GM19324 (cell line): ENCODE measurements around the gene DAPL1.
"Not testable (repeated sequence)": the region's sequence is repeated elsewhere in the genome, so short reads cannot be mapped to it uniquely, and the experiment has no call there.

ENCODE experiments used
- ATAC-seq: cut with Tn5 transposase; IDR thresholded peaks from one replicate; pipeline ENCODE4 v1.9.1; 2021; ENCODE audit warnings: mild to moderate bottlenecking, moderate library complexity; ENCODE audit not compliant: unreplicated experiment, low FRiP score

Gene DAPL1

DNA sequence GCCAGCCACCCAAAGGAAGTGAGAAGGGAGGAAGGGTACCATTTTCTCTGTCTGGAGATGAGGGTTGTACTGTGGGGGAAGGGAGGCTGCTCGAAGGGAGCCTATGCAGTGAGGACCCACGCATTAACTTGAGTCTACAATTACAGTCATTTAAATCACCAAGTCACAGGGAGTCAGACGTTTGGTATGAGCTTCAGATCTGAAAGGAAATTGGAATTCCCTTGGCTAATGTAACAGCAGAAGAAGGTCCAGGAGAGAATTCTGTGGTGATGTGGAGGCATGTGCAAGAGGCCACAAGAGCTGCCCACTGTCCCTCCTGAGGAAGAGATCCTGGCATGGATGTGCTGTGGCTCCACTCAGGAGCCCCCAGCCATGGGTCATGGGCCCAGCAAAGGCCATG is 22.5 kb downstream of the DAPL1 start:
- no peak for ATAC-seq

DNA sequence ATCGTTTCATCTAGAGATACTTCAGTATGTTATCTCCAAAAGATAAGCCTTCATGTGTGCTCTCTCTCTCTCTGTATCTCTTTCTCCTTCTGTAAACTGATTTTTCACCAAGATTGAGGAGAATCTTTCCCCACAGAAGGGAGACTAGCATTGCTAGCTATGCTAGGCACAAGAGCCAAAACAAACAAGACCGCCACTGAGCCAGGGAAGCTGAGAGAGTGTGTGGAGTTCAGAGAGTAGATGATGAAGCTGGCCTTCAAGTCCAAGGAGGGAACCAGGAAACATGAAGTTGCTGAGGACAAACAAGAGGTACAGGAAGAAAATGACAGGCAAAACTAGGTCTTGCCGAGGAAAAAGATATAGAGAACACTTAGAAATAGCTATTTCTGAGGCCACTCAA is 23.4 kb downstream of the DAPL1 start:
- no peak for ATAC-seq

DNA sequence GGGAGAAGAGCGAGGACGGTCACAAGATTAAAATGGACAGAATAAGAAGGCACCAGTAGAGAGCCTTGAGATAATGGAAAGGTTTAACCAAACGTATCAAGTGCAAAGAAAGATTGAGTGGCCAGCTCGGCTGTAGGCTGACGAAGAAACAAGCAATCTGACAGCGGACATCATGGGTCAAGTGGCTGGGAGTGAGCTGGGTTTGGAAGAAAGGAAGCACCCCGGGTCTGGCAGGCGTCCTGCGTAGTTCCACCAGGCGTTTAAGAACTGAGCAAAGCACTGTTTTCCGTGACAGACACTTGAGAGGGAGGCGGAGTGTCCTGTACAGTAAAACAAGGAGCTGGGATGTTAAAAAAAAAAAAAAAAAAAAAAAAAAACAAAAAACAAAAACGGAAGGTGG is 27.1 kb downstream of the DAPL1 start:
- no peak for ATAC-seq

DNA sequence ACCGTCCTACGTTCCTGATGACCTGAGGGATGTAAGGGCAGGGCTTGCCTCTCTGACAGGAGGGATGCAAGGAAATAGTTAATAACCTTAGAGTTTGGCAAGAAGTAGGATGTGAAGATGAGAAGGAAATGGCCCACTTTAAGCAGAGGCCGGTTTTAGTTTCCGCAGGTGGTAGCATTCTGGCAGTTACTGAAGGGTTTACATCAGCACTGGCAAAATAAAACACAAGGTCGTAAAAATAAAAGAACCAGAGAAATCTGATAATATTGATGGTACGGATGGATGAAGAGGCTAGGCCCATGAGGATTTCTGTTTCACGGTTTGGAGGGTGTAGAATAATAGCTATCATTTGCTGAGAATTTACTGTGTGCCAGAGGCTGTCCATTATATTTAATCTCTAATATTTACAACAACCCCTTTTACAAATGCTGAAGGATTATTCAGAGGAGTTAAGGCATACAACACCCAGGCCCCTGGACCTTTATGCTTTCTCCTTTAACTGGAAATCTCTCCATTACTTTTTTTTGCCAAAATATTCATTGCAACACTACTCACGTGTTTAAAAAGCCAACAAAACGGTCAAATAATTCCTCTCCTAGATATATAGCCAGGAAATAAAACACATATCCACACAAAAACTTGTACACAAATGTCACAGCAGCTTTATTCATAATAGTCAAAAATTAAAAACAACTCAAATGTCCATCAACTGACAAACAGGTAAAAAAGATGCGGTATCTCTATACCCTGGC is 28.5 kb downstream of the DAPL1 start:
- no peak for ATAC-seq

DNA sequence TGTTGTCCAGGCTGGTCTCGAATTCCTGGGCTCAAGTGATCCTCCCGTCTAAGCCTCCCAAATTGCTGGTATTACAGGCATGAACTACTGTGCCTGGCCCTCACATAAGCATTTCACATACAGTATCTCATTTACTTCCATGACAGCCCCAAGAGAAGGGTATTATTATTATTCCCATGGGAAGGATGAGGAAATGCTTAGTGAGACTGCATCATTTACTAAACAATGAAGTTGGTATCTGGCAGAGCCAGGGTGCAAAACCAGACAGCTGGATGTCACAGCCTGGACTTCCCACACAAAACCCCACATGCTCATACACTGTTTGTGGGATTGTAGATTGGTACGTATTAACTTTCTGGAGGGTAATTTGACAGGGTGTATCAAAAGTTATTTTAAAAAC is 29.9 kb downstream of the DAPL1 start:
- ATAC-seq, result no peak

DNA sequence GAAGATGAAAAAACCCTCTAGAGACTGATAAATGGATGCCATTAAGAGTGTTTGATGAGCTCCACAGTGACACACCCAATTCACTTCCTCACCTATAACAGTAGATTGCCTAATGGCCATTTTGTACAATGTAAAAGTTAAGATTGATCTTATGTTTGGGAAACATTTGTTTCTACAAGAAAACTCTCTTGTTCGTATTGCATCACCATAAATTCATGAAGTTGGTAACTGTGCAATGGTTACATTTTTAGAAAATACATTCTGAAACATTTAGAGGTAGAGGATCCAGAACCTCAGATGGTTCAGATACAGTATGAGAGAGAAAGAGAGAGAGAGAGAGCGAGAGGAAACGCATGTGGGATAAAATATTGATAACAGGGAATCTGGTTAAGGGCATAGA is 31.8 kb downstream of the DAPL1 start:
- ATAC-seq, result no peak

DNA sequence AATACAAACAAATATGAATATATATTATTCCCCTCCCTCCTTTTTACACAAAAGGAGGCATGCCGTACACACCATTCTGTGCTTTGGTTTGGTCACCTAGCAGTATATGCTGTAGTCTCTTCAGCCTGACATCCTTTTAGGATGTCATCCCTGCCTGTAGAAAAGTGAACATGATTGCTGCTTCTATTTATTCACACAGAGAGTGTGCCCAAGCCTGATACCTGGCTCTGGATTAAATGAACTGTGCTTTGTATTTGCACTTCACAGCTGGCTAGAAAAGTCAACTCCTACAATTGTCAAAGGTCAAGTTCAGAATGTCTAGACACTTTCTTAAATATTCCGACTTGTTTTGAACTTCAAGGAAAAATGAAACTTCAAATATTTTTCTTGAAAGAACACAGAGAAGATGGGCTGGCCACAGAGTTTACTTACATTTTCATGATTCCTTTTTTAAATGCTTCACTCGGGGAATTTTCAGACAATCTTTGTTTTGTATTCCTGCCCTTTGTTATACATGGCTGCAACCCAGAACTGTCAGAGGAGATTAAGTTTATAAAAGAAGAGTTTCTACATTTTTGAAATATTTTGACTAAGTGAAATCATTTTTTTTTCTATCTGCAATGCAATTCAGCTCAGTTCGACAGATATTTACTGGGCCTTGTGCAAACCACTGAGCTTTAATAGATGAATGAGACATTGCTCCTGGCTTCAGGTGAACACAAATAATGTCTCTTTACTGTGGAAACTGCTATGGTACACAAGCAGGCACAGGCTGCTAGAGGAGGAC is 33.5 kb downstream of the DAPL1 start:
- no peak for ATAC-seq

DNA sequence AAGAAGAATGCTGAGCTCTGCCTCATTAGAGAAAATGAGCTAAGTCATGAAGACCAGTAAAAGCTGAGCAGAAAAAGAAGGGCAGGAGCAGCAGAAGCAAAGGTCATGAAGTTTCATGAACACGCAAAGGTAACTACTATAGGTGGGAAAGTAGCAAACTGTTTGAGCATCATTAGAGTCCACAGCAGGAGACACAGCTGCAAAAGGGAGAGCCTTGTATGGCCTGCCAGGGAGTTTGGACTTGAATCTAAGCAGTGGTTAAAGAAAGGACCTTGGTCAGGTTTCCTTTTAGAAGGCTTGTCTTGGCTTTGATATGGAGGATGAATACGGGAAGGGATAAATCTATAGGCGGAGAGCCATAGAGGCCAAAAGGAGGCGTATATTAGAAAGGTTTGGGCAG is 34.0 kb downstream of the DAPL1 start:
- ATAC-seq, result no peak

DNA sequence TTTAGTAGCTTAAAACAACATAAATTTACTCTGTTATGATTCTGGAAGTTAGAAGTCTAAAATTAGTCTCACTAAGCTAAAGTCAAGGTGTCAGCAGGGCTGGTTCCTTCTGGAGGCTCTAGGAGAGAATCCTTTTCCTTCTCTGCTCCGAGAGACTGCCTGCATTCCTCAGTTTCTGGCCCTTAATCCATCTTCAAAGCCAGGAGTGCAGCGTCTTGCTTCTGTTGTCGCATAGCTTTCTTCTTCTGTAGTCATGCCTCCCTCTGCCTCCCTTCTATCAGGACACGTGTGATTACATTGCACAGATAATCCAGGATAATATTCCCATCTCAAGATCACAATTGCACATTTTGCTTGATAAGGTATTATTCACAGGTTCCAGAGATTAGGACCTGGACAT is 35.1 kb downstream of the DAPL1 start:
- no peak for ATAC-seq

DNA sequence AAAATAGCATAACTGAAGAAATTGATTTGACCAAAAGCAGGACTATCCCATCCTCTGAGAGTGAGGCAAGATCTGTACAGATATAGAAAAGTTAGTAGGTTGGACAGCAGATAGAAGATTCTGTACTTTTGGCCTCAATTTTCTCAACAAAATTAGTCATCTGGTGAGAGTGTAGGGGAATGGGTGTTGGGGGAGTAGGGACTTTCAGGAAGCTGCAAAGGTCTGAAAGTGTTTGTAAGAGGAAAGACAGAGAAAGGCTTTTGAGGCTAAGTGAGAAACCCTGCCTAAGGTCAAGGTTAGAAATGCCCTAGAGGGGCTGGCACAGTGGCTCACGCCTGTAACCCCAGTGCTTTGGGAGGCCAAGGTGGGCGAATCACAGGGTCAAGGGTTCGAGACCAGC is 40.3 kb downstream of the DAPL1 start:
- ATAC-seq, result no peak

DNA sequence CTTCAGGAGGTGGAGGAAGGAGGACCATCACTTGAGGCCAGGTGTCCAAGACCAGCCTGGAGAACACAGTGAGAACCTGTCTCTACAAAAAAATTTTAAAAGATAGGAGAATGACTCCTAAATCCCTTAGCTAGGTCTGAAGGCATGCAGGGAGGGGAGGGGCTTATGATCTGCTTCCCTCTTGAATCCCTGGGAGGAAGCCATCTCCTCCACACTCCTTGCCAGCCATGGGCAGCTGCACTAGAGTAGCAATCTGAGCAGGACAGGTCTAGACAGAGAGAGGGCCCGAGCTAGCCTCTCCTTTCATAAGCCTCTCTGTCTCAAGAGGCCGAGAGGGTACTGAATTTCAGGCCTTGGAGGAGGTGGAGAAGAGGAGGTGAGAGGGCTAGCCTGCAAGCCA is 42.5 kb downstream of the DAPL1 start:
- no peak for ATAC-seq

DNA sequence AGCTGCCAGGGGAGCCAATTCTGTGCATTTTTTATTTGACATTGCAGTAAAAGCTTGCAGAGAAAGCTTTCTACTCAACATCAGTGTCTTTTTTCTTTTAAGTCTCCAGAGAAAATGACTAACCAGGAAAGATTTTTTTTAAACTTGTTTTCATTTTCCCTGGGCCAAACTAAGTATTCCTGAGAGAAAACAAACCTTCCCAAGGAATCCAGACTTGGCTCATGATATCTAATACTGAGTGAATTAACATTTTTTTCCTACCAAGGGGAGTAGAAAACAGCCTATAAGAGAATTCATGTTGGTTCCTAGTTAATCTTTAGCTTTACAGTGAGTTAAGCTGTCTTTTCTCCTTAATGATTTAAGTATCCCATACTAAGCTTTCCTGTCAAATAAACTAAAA is 46.7 kb downstream of the DAPL1 start:
- no peak for ATAC-seq

DNA sequence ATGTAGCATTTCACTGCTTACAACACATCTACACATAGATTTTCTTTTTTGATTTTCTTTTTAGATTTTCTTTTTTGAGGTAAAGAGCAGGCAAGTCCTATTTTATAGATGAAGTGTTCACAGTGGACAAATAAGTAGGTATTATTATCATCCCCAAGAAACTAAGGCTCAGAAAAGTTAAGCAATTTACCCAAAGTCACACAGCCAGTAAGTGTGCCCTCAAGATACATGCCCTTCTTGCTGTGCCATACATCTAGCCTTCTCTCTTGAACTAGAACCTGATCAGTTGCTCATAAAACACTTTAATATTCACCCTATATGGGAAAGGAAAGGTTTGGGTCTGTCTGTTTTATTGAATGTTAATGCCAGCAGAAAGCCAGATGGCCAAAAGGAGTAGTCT is 50.3 kb downstream of the DAPL1 start:
- ATAC-seq, result no peak

DNA sequence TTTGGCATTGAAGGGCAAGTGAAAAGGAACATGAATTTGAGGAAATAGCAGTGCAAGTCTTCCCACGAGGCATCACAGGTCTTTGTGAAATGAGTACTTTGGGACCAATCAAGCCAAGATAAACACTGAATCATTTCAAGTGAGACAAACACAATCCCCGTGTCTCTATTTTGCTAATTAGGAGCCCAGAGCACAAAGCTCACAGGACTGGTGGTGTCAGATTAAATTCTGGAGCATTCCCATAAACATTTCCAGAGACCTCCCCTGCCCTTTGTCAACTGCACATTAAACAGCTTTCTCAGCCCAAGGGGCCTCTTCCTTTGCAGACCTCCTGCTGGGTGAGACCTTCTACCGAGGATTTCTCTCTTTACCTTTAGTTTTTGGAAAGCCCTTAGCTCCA is 50.7 kb downstream of the DAPL1 start:
- no peak for ATAC-seq

DNA sequence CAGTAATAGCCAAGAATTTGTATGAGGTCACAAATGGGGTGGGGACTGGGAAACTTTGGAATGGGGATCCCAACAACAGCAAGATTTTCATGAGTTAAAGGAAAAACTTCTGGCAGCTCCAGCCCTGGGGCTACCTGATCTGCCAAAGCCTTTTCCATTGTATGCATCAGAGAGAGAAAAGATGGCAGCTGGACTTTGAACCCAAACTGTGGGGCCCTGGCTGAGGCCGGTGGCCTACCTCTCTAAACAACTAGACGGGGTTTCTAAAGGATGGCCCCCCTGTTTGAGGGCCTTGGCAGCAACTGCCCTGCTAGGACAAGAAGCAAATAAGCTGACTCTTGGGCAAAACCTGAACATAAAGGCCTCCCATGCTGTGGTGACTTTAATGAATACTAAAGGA is 52.4 kb downstream of the DAPL1 start:
- not testable (repeated sequence) for ATAC-seq

DNA sequence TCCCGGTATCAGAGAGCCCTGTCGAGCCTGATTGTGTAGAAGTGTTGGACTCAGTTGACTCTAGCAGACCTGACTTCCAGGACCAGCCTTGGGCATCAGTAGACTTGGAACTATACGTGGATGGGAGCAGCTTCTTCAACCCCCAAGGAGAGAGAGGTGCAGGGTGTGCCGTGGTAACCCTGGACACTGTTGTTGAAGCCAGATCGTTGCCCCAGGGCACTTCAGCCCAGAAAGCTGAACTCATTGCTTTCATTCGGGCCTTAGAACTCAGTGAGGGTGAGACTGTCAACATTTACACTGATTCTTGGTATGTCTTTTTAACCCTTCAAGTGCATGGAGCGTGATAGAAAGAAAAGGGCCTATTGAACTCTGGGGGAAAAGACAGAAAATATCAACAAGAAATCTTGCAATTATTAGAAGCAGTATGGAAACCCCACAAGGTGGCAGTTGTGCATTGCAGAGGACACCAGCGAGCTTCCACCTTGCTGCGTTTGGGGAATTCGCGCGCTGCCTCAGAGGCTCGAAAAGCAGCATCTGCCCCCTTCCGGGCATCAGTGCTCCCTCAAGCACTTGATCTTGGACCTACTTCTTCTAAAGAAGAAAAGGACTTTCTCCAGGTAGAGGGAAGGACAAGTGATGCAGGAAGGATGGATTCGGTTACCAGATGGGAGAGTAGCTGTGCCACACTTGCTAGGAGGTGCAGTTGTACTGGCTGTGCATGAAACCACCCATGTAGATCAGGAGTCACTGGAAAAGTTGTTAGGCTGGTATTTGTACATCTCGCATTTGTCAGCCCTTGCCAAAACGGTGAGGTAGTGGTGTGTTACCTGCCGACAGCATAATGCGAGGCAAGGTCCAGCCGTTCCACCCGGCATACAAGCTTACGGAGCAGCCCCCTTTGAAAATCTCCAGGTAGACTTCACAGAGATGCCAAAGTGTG is 53.2 kb downstream of the DAPL1 start:
- ATAC-seq, result not testable (repeated sequence)

DNA sequence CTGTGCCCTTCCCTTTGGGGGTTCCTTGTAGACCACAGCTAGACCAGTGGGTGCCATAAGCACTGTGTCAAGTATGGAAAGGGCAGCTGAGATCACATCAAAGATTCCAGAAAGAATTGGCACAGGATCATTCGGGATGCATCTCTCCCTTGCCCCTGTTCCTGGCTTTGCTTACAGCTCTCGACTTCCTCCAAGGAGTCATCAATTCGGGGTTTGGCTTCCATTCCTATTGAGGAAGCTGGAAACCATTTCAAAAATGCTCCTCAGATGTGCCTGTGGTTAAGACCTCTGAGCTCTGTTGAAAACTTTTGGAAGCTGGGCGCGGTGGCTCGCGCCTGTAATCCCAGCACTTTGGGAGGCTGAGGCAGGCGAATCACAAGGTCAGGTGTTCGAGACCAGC is 65.1 kb downstream of the DAPL1 start:
- not testable (repeated sequence) for ATAC-seq

DNA sequence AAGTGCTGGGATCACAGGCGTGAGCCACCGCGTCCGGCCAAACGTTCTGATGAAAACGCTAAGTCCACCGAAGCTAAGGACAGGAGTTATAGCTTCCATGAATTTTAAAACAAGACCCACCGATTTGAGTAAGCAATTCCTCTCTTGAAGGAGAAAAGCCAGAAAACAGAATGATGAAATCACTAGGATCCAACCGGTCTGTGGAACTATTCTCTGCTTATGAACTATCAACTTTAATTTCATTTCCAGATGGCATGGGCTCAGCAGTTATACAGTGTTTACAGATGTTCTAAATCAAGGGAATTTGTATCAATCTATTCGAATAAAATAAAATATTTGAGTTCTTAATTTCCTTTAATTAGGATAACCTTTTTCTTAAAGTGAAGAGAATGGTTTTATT is 66.5 kb downstream of the DAPL1 start:
- not testable (repeated sequence) for ATAC-seq

DNA sequence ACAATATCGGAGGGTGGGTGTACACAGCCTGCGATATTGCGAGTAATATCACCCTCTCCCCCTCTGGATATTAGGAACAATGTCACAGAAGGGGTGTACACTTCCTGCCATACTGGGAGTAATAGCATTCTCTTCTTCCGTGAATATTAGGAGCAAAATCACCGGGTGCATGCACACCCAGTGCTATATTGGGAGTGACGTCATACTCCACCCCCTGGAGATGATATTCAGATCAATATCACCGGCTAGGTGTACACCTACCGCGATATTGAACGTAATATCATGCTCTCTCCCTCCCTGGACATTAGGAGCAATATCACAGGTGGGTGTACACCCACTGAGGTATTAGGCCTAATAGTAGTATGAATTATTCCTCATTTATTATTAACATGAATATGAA is 70.4 kb downstream of the DAPL1 start:
- ATAC-seq, result not testable (repeated sequence)
